Measurements from ENCODE around the gene C9orf43. TPM values are rescaled to one million over a fixed set of nuclear protein-coding genes. Genes with fewer than 3 reads are reported as not detected.
A peak's percentile ranks its signal among the peaks of the same experiment; 100 is the strongest.
"Not testable (repeated sequence)": the region's sequence is repeated elsewhere in the genome, so short reads cannot be mapped to it uniquely, and the experiment has no call there.

Gene C9orf43
- total RNA-seq: 0.14 TPM
- long read RNA-seq: 0 reads

- peak within 1 kb of the TSS; percentile 94 for H3K4me3 ChIP-seq
- TF ChIP-seq, protein P1, sequence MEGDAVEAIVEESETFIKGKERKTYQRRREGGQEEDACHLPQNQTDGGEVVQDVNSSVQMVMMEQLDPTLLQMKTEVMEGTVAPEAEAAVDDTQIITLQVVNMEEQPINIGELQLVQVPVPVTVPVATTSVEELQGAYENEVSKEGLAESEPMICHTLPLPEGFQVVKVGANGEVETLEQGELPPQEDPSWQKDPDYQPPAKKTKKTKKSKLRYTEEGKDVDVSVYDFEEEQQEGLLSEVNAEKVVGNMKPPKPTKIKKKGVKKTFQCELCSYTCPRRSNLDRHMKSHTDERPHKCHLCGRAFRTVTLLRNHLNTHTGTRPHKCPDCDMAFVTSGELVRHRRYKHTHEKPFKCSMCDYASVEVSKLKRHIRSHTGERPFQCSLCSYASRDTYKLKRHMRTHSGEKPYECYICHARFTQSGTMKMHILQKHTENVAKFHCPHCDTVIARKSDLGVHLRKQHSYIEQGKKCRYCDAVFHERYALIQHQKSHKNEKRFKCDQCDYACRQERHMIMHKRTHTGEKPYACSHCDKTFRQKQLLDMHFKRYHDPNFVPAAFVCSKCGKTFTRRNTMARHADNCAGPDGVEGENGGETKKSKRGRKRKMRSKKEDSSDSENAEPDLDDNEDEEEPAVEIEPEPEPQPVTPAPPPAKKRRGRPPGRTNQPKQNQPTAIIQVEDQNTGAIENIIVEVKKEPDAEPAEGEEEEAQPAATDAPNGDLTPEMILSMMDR (IDR thresholded peaks at IDR 0.05; ENCODE audit: borderline replicate concordance): no peak
- H3K27ac ChIP-seq (replicated peaks): peak within 1 kb of the TSS; percentile 96
- peaks cover 33% of the 10 kb centered on the region for H3K4me1 ChIP-seq
- H3K27me3 ChIP-seq (ENCODE audit: low read depth): no peaks in the 10 kb centered on the region
- H3K36me3 ChIP-seq: peaks cover 19% of the 10 kb centered on the region
- intact Hi-C loops (cut with micrococcal nuclease): no loop called here
- no peaks in the 10 kb centered on the region for H3K9me3 ChIP-seq (replicated peaks)
- DNase-seq: peak; percentile 95
Measured at GRCh38 chr9:113410207-113410864, at the start of gene C9orf43, which contains the start of gene POLE3. Gene C9orf43, plus strand, starts transcription at chr9:113410747. Its CDS starts 2,747 bp downstream, at chr9:113413494. Gene POLE3, minus strand, starts transcription at chr9:113410675. Its CDS starts 382 bp downstream, at chr9:113410293.

GRCh38 chr9:113361304-113362018, 49.1 kb upstream of the C9orf43 start:
- H3K4me3 ChIP-seq: no peak overlapping the region
- peaks cover 10% of the 10 kb centered on the region for H3K4me1 ChIP-seq
- intact Hi-C loops (cut with micrococcal nuclease): no loop called here
- peaks cover 2% of the 10 kb centered on the region for H3K27me3 ChIP-seq (ENCODE audit: low read depth)
- H3K36me3 ChIP-seq: no peaks in the 10 kb centered on the region
- no peaks in the 10 kb centered on the region for H3K9me3 ChIP-seq (replicated peaks)
- TF ChIP-seq, protein P1 (IDR thresholded peaks at IDR 0.05; ENCODE audit: borderline replicate concordance): no peak
- no peak for DNase-seq
- H3K27ac ChIP-seq (replicated peaks): no peak overlapping the region

- Histone ChIP-seq H3K4me3 (no peak overlapping the region), H3K4me1 (peaks cover 10% of the 10 kb centered on the region), H3K9me3 (replicated peaks) (no peaks in the 10 kb centered on the region), H3K27me3 (ENCODE audit: low read depth) (no peaks in the 10 kb centered on the region), H3K36me3 (no peaks in the 10 kb centered on the region), H3K27ac (replicated peaks) (no peak overlapping the region)
- TF ChIP-seq, protein P1 (IDR thresholded peaks at IDR 0.05; ENCODE audit: borderline replicate concordance): no peak
- intact Hi-C loops (cut with micrococcal nuclease): no loop called here
- DNase-seq: no peak
Measured at GRCh38 chr9:113363336-113363735, 47.2 kb upstream of the C9orf43 start.

DNA sequence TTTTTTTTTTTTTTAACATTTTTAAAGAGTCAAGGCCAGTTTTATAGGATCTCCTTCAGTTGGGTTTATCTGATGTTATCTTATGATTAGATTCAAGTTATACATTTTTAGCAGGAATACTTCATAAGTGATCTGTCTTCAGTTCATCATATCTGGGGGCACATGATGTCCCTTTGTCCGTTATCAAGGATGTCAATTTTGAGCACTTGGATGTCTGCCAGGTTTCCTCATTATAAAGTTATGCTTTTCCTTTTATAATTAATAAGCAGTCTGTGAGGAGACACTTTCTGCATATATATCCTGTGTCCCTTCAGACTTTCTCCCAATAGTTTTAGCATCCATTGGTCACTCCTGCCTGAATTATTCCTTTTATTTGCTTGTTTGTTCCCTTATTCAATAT, 45.6 kb upstream of the C9orf43 start:
- no peak for DNase-seq
- H3K36me3 ChIP-seq: no peaks in the 10 kb centered on the region
- H3K27me3 ChIP-seq (ENCODE audit: low read depth): no peaks in the 10 kb centered on the region
- H3K9me3 ChIP-seq (replicated peaks): no peaks in the 10 kb centered on the region
- peaks cover 17% of the 10 kb centered on the region for H3K4me1 ChIP-seq
- intact Hi-C loops (cut with micrococcal nuclease): no loop called here
- no peak overlapping the region for H3K4me3 ChIP-seq
- H3K27ac ChIP-seq (replicated peaks): no peak overlapping the region
- TF ChIP-seq, protein P1 (IDR thresholded peaks at IDR 0.05; ENCODE audit: borderline replicate concordance): no peak

- H3K36me3 ChIP-seq; H3K27ac ChIP-seq (replicated peaks); DNase-seq; H3K9me3 ChIP-seq (replicated peaks); H3K27me3 ChIP-seq (ENCODE audit: low read depth); intact Hi-C loops (cut with micrococcal nuclease); H3K4me3 ChIP-seq: not testable (repeated sequence)
- peaks cover 19% of the 10 kb centered on the region for H3K4me1 ChIP-seq
Measured at GRCh38 chr9:113365652-113366051, 44.9 kb upstream of the C9orf43 start.

Measured in left ventricle myocardium inferior (tissue), 1 donor.